Stomach smooth muscle (tissue), 2 donors: ENCODE data around the gene ICAM4.

Source experiments
- H3K27ac ChIP-seq: one replicate; pipeline ENCODE4 v1.7.0; 2013; ENCODE audit warnings: mild to moderate bottlenecking, low read length, inconsistent platforms
- H3K27me3 ChIP-seq, 2 donors: one replicate each; pipeline ENCODE4 v1.7.0; 2013; ENCODE audit warnings: low read length in 2 of 2; ENCODE audit not compliant: insufficient read depth in 2 of 2, control insufficient read depth in 1 of 2
- H3K36me3 ChIP-seq, 2 donors: one replicate each; pipeline ENCODE4 v1.7.0; 2013; ENCODE audit warnings: low read length in 2 of 2; ENCODE audit not compliant: control insufficient read depth in 2 of 2, insufficient read depth in 2 of 2
- H3K4me1 ChIP-seq: one replicate; pipeline ENCODE4 v1.7.0; 2013; ENCODE audit warnings: low read length; ENCODE audit not compliant: control insufficient read depth, insufficient read depth
- H3K4me3 ChIP-seq, 2 donors: one replicate each; pipeline ENCODE4 v1.7.0; 2013; ENCODE audit warnings: low read length in 2 of 2
- H3K9ac ChIP-seq, 2 donors: one replicate each; pipeline ENCODE4 v1.7.0; 2013; ENCODE audit warnings: low read length in 2 of 2, mild to moderate bottlenecking in 1 of 2
- H3K9me3 ChIP-seq, 2 donors: one replicate each; pipeline ENCODE4 v1.7.0; 2013; ENCODE audit warnings: low read length in 2 of 2; ENCODE audit not compliant: control insufficient read depth in 2 of 2
- donor health status: healthy.
- donor health status: Pancreatic carcinoma.

ICAM4 gene

DNA sequence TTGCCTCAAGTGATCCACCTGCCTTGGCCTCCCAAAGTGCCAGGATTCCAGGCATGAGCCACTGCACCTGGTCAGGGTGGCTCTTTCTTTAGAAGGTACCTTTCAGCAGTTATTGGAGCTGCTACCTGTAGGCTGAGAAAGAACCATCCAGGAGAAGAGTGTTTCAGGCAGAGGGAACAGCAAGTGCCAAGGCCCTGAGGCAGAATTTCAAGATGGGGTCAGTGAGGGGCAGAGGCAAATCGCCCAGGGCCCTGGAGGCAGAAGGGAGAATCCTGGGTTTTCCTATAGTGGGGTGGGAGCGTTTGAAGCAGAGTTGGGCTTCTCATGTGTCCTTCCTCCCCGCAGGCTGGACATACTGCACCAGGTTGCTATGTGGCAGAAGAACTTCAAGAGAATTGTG is 32.5 kb upstream of the ICAM4 start:
- Histone ChIP-seq H3K9me3 (no peaks in the 10 kb centered on the region), H3K9ac (no peak overlapping the region), H3K27me3 (no peaks in the 10 kb centered on the region), H3K36me3 (peaks cover 34 to 37% of the 10 kb centered on the region in 2 donors), H3K27ac (no peak overlapping the region), H3K4me1 (peaks cover 12% of the 10 kb centered on the region), H3K4me3 (no peak overlapping the region)

DNA sequence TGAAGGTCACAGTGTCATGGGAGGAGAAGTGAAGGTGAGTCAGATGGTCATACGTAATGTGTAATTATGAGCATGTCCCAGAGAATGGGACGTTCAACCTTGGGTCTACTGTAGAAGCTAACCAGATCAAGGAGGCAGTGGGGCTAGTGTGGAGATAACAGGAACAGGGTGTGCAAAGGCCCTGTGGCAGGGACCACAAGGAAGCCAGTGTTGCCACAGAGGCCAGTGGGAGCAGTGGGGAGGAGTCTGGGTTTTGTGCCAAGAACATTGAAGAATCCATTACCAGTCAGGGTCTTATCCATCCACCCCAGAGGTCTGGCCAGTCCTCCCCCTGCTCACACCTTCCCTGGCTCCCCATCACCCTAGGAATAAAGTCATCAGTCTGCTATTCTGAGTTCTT is 31.4 kb upstream of the ICAM4 start:
- peaks cover 11% of the 10 kb centered on the region for H3K4me1 ChIP-seq
- no peaks in the 10 kb centered on the region for H3K9me3 ChIP-seq
- no peak overlapping the region for H3K4me3 ChIP-seq
- no peaks in the 10 kb centered on the region for H3K27me3 ChIP-seq
- no peak overlapping the region for H3K9ac ChIP-seq
- peaks cover 34 to 37% of the 10 kb centered on the region in 2 donors for H3K36me3 ChIP-seq
- no peak overlapping the region for H3K27ac ChIP-seq

DNA sequence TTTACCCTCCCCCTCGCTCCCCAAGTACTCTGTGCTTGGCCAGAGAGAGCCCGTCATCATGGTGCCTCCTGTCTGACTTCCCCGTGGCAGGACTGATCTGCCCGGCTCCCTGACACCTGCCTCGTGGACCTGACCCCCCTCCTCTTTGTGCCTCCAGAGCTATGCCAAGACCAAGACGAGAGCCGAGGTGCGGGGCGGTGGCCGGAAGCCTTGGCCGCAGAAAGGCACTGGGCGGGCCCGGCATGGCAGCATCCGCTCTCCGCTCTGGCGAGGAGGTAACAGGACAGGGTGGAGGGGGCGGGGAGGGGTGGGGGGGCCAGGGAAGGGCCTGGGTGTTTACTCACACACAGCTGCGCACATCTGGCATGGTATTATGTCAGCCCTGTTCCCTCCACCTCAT is 30.2 kb upstream of the ICAM4 start:
- H3K27me3 ChIP-seq: no peaks in the 10 kb centered on the region
- H3K36me3 ChIP-seq: peaks cover 34 to 37% of the 10 kb centered on the region in 2 donors
- peaks cover 12% of the 10 kb centered on the region for H3K4me1 ChIP-seq
- H3K9ac ChIP-seq: no peak overlapping the region
- H3K27ac ChIP-seq: no peak overlapping the region
- H3K9me3 ChIP-seq: no peaks in the 10 kb centered on the region
- H3K4me3 ChIP-seq: no peak overlapping the region

DNA sequence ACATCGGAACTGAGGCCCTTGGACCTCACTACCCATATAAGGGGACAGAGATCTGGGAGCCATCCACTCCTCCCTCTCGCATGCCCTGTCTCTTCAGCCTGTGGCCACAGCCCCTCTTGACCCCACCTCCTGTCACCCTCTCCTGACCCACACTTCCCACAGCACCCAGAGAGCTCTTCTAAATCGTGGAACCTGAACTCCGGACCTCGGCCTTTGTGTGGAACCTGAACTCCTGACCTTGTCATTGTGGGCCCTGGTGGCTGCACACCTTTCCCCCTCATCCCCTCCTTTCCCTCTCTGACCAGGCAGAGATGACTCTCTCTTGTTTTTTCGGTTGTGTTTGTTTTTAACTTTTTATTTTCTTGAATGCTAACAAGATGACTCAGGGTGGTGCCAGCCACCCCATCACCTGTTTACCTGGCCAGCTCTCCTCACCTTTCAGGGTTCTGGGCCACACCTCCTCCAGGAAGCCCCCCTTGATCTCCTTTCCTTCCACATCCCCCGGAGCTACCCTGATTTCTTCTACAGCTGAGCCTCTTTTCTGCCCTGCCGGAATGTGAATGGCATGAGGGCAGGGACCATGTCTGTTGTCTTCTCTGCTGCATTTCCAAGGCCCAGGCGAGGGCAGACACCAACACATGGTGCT is 29.7 kb upstream of the ICAM4 start:
- H3K27me3 ChIP-seq: no peaks in the 10 kb centered on the region
- H3K4me1 ChIP-seq: peaks cover 12% of the 10 kb centered on the region
- no peak overlapping the region for H3K27ac ChIP-seq
- H3K4me3 ChIP-seq: no peak overlapping the region
- no peaks in the 10 kb centered on the region for H3K9me3 ChIP-seq
- H3K36me3 ChIP-seq: peaks cover 34 to 37% of the 10 kb centered on the region in 2 donors
- H3K9ac ChIP-seq: no peak overlapping the region

DNA sequence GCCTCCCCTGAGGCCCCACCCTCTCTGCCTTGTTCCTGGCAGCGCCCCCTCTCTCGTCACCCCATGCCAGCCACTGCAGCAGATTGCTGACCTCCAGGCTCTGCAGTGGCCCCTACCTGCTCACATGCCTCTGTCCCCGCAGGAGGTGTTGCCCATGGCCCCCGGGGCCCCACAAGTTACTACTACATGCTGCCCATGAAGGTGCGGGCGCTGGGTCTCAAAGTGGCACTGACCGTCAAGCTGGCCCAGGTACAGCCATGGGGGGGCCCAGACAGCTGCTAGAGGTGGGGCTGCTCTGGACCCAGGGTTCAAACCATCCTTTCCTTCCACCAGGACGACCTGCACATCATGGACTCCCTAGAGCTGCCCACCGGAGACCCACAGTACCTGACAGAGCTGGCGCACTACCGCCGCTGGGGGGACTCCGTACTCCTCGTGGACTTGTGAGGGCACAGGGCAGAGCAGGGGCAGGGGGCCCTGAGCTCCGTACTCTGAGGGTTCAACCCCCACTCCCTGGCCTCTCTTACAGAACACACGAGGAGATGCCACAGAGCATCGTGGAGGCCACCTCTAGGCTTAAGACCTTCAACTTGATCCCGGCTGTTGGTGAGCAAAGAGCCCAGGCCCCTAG is 28.6 kb upstream of the ICAM4 start:
- Histone ChIP-seq H3K27me3 (no peaks in the 10 kb centered on the region), H3K9ac (no peak overlapping the region), H3K9me3 (no peaks in the 10 kb centered on the region), H3K4me3 (no peak overlapping the region), H3K36me3 (peaks cover 34 to 37% of the 10 kb centered on the region in 2 donors), H3K27ac (no peak overlapping the region), H3K4me1 (peaks cover 3% of the 10 kb centered on the region)

DNA sequence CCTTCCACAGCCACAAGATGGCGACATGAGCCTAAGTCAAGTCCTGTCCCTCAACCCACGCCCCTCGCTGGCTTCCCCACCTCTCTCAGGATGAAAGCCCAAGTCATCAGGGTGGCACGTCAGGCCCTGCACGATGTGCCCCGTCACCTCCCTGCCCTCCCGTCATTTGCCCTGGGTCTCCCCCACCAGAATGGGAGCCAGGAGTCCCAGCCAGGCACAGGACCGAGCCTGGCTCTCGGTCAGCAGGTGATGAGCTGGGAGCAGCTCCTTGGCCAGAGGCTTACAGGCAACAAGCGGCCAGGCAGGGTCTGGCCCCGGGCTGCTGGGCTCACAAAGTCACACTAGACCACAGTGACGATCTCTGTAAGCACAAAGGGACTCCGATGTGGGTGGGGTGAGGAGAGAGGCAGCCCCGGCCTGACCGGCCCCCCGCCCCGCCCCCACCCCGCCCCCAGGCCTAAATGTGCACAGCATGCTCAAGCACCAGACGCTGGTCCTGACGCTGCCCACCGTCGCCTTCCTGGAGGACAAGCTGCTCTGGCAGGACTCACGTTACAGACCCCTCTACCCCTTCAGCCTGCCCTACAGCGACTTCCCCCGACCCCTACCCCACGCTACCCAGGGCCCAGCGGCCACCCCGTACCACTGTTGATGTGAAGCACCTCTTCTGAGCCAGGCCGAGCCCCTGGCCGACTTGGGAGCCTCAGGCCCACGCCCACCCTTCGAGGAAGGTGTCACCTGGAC is 27.4 kb upstream of the ICAM4 start:
- Histone ChIP-seq H3K36me3 (peaks cover 30% of the 10 kb centered on the region in 2 donors), H3K27ac (no peak overlapping the region), H3K4me3 (no peak overlapping the region), H3K4me1 (peaks cover 3% of the 10 kb centered on the region), H3K27me3 (no peaks in the 10 kb centered on the region), H3K9me3 (no peaks in the 10 kb centered on the region), H3K9ac (no peak overlapping the region)

DNA sequence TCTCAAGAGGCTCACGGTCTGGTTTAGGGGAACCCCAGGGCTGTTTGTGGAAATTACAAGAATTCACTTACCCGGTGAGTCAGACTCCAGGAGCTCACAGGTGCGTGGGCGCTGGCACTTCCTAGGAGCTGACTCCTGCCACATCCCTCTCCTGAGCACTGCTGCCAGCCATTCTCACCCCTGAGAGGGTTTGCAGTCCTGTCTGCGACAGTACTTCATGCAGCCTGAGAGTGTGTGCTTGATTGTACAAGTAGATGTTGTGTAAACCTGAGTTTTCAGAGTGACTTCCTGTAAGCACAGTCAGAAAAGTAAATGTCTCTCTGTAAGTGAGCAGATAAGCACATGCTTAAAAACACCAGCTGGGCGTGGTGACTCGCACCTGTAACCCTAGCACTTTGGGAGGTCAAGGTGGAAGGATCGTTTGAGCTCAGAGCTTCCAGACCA is 26.6 kb upstream of the ICAM4 start:
- Histone ChIP-seq H3K27me3 (no peaks in the 10 kb centered on the region), H3K36me3 (peaks cover 22 to 25% of the 10 kb centered on the region in 2 donors), H3K9ac (no peak overlapping the region), H3K9me3 (no peaks in the 10 kb centered on the region), H3K4me1 (peaks cover 3% of the 10 kb centered on the region), H3K27ac (no peak overlapping the region), H3K4me3 (no peak overlapping the region)

DNA sequence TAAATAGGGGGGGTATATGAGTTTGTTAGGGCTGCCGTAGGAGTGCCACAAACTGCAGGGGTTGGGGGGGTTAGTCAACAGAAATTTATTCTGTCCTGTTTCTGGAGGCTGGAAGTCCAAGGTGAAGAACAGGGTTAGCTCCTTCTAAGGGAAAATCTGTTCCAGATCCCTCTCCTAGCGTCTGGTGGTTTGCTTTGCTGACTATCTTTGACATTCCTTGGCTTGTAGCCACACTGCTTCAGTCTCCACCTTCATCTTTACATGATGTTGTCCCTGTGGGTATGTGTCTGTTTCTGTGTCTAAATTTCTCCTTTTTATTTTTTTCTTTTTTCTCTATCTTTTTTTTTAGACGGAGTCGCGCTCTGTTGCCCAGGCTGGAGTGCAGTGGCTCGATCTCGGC is 24.0 kb upstream of the ICAM4 start:
- H3K27ac ChIP-seq: no peak overlapping the region
- no peak overlapping the region for H3K9ac ChIP-seq
- peaks cover 9% of the 10 kb centered on the region in 2 donors for H3K36me3 ChIP-seq
- H3K9me3 ChIP-seq: no peaks in the 10 kb centered on the region
- H3K27me3 ChIP-seq: no peaks in the 10 kb centered on the region
- peaks cover 3% of the 10 kb centered on the region for H3K4me1 ChIP-seq
- H3K4me3 ChIP-seq: no peak overlapping the region

DNA sequence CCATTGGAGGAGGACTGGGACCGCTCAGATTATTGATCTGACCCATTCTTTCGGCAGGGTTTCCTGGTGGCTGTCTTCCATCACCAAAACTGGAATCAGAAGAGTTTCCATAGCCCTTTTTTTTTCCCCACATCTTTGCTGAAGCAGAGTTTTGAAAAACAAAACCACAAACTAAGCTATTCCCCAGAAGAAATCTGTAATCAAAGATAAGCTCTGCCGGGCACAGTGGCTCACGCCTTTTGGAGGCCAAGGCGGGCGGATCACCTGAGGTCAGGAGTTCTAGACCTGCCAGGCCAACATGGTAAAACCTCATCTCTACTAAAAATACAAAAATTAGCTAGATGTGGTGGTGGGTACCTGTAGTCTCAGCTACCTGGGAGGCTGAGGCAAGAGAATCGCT is 20.0 kb upstream of the ICAM4 start:
- H3K27ac ChIP-seq: no peak overlapping the region
- H3K9me3 ChIP-seq: no peaks in the 10 kb centered on the region
- H3K36me3 ChIP-seq: no peaks in the 10 kb centered on the region
- H3K4me3 ChIP-seq: no peak overlapping the region
- H3K27me3 ChIP-seq: peaks cover 16 to 27% of the 10 kb centered on the region in 2 donors
- peaks cover 18% of the 10 kb centered on the region for H3K4me1 ChIP-seq
- no peak overlapping the region for H3K9ac ChIP-seq

DNA sequence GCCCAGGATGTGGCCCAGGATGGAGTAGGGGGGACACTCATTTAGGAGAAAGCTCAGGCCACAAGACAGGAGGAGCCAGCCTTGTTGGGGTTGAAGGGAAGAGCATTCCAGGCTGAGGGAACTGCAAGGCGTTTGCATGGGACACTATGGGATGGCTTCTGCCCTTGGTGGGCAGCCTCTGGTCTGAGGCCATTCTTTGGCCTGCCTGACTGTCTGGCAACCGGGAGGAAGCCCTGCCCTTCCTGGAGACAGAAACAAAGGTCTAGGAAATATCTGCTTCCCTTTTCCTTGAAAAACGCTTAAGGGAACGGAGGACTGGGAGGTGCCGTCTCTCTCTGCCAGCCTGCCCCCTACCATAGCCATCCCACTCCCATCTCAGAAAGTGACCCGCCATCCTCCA is 18.7 kb upstream of the ICAM4 start:
- Histone ChIP-seq H3K4me1 (peaks cover 18% of the 10 kb centered on the region), H3K36me3 (no peaks in the 10 kb centered on the region), H3K9ac (no peak overlapping the region), H3K27ac (peak overlapping the region; percentile 18), H3K4me3 (no peak overlapping the region), H3K9me3 (no peaks in the 10 kb centered on the region), H3K27me3 (peaks cover 18 to 27% of the 10 kb centered on the region in 2 donors)
